MM.1S (cell line): Measurements from ENCODE around the gene EDEM1.

ENCODE experiments used
- DNase-seq: peaks from one replicate; pipeline ENCODE4 v3.0.0-alpha.2; 2015
- H2AFZ ChIP-seq: fragments of 300-600 bp; sonication (generic); 2 replicates; pipeline ENCODE4 v1.6.0; 2016; ENCODE audit warnings: antibody characterized with exemption, low read length
- H3F3A ChIP-seq: fragments of 300-600 bp; sonication (generic); 2 replicates; pipeline ENCODE4 v1.6.1; 2016; ENCODE audit warnings: mild to moderate bottlenecking, antibody characterized with exemption, low read length, moderate library complexity, mixed read lengths; ENCODE audit not compliant: insufficient read depth
- H3K27ac ChIP-seq: fragments of 300-600 bp; sonication (generic); 2 replicates; pipeline ENCODE4 v1.5.1; 2016; ENCODE audit warnings: mild to moderate bottlenecking, low read length
- H3K27me3 ChIP-seq: fragments of 300-600 bp; sonication (generic); replicated peaks from 2 replicates; pipeline ENCODE4 v1.6.0; 2016; ENCODE audit warnings: low read length; ENCODE audit not compliant: insufficient read depth
- H3K36me3 ChIP-seq: fragments of 300-600 bp; sonication (generic); replicated peaks from 2 replicates; pipeline ENCODE4 v1.6.1; 2016; ENCODE audit warnings: mild to moderate bottlenecking, low read length, mixed read lengths; ENCODE audit not compliant: insufficient read depth
- H3K4me1 ChIP-seq: fragments of 300-600 bp; sonication (generic); 2 replicates; pipeline ENCODE4 v1.6.1; 2016; ENCODE audit warnings: low read length, mixed read lengths
- H3K4me2 ChIP-seq: fragments of 300-600 bp; sonication (generic); 2 replicates; pipeline ENCODE4 v1.6.0; 2016; ENCODE audit warnings: low read depth, low read length
- H3K4me3 ChIP-seq: fragments of 300-600 bp; sonication (generic); 2 replicates; pipeline ENCODE4 v1.5.1; 2016; ENCODE audit warnings: low read length, mixed read lengths
- H3K79me2 ChIP-seq: fragments of 300-600 bp; sonication (generic); 2 replicates; pipeline ENCODE4 v1.6.1; 2016; ENCODE audit warnings: mixed run types, low read length, mixed read lengths
- H3K9ac ChIP-seq: fragments of 300-600 bp; sonication (generic); 2 replicates; pipeline ENCODE4 v1.6.1; 2016; ENCODE audit warnings: low read length, mixed read lengths
- H3K9me2 ChIP-seq: fragments of 300-600 bp; sonication (generic); replicated peaks from 2 replicates; pipeline ENCODE4 v1.6.1; 2016; ENCODE audit warnings: mild to moderate bottlenecking, low read length, mixed read lengths; ENCODE audit not compliant: insufficient read depth
- H3K9me3 ChIP-seq: fragments of 300-600 bp; sonication (generic); replicated peaks from 2 replicates; pipeline ENCODE4 v1.6.1; 2016; ENCODE audit warnings: mild to moderate bottlenecking, low read length, mixed read lengths; ENCODE audit not compliant: insufficient read depth
- H4K20me1 ChIP-seq: fragments of 300-600 bp; sonication (generic); 2 replicates; pipeline ENCODE4 v1.6.1; 2016; ENCODE audit warnings: mild to moderate bottlenecking, low read length, moderate library complexity, mixed read lengths; ENCODE audit not compliant: insufficient read depth
- CTCF ChIP-seq: fragments of 300-600 bp; sonication (generic); IDR thresholded peaks from 2 replicates; pipeline ENCODE4 v1.5.1; 2016; ENCODE audit warnings: antibody characterized with exemption, low read length, mixed read lengths
- EZH2 ChIP-seq: fragments of 300-600 bp; sonication (generic); optimal IDR thresholded peaks from 2 replicates; pipeline ENCODE3; 2017; ENCODE audit warnings: low read depth, mild to moderate bottlenecking, antibody characterized with exemption, low read length, mixed read lengths
- EZH2phosphoT487 ChIP-seq: fragments of 300-600 bp; sonication (generic); IDR thresholded peaks from 2 replicates; pipeline ENCODE4 v1.6.1; 2018; ENCODE audit warnings: antibody characterized with exemption, low read length

The EDEM1 gene

DNA sequence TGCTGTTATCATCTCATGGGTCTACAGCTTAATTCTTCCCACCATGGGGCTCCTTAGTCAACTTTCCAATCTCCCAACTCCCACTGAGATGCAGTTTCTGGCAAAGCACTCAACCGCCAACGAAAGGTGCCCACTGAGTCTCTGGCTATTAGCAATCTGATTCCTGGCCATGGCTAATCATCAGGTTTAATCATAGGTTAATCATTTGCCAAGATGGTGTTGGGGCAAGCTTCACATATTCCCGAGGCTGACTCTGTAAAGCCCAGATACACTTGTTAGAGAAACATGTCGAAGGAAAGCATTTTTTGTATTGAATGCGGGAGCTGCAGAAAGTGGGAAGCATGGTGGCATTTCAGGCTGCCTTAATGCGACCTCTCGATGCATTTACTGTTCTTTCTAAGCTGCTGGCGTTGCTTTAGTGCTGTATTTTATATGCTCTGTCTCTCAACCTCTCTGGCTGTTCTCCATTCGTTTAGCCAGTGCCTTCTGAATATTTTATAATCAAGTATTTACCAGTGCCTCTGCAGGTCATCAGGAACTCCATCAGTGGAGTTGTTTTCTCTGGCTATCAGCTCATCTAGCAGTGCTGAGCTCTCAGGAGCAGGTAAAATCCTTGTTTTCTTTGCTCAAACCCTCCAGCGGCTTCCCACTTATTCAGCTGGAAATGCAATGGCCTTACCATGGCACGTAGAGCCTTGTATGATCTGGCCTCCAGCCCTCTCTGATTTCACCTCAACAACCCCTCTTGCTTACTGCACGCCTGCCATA is 67.0 kb downstream of the EDEM1 start:
- Histone ChIP-seq H3K4me3 (no peak overlapping the region), H3F3A (no peaks in the 10 kb centered on the region), H3K27me3 (no peaks in the 10 kb centered on the region), H3K9me3 (no peaks in the 10 kb centered on the region), H3K36me3 (no peaks in the 10 kb centered on the region), H2AFZ (no peak overlapping the region), H3K4me2 (no peak overlapping the region), H4K20me1 (no peaks in the 10 kb centered on the region), H3K9ac (no peak overlapping the region), H3K79me2 (no peaks in the 10 kb centered on the region), H3K27ac (no peak overlapping the region), H3K4me1 (no peaks in the 10 kb centered on the region), H3K9me2 (no peaks in the 10 kb centered on the region)
- TF ChIP-seq EZH2phosphoT487 (no peak), CTCF (no peak), EZH2 (no peak)
- DNase-seq = no peak

DNA sequence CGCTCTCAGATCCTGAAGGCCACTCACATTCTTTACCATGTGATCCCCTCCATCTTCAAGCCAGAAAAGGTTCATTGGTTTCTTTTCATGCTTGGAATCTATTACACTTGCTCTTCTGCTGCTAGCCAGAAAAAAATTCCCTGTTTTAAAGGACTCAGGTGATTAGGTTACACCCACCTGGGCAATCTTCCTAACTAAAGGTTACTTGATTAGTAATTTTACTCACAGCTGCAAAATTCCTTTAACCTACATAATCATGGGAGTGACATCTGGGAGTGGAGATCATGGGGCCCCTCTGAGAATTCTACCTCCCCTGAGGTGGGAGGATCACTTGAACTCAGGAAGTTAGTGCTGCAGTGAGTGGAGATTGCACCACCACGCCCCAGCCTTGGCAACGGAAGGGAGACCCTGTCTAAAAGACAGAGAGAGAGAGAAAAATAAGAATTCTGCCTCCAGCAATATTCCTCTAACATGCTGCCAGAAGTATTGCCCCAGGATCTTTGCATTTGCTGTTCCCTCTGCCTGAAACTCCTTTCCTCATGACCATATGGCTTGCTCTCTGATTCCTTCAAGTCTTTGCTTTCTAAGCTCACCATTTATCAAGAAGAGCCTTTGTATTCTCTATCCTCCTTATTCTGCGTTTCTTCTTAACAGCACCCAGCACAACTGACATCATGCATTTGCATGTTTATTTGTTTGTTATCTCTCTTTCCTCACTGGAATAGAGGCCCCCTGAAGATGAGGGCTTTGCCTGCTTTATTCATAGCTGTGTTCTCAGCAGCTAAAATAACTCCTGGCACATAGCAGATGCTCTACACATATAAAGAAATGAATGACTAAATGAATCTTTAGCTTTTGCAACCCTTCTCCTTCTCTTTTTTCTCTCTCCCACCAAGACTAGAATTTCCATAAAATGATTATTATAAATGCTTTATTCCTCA is 68.2 kb downstream of the EDEM1 start:
- Histone ChIP-seq H3K27me3 (no peaks in the 10 kb centered on the region), H3F3A (no peaks in the 10 kb centered on the region), H3K36me3 (no peaks in the 10 kb centered on the region), H2AFZ (no peak overlapping the region), H3K79me2 (no peaks in the 10 kb centered on the region), H3K4me3 (no peak overlapping the region), H3K4me1 (no peaks in the 10 kb centered on the region), H3K9me2 (no peaks in the 10 kb centered on the region), H3K4me2 (no peak overlapping the region), H3K9me3 (no peaks in the 10 kb centered on the region), H3K9ac (no peak overlapping the region), H4K20me1 (no peaks in the 10 kb centered on the region), H3K27ac (no peak overlapping the region)
- DNase-seq = no peak
- TF ChIP-seq CTCF (no peak), EZH2phosphoT487 (no peak), EZH2 (no peak)

GRCh38 chr3:5258526-5258925 is 71.0 kb downstream of the EDEM1 start:
- Histone ChIP-seq H3K36me3 (no peaks in the 10 kb centered on the region), H3K9me3 (no peaks in the 10 kb centered on the region), H3K27ac (no peak overlapping the region), H3K4me2 (no peak overlapping the region), H2AFZ (no peak overlapping the region), H3K79me2 (no peaks in the 10 kb centered on the region), H3K4me3 (no peak overlapping the region), H3K4me1 (no peaks in the 10 kb centered on the region; the same call in 1 of the 2 replicates), H3F3A (no peaks in the 10 kb centered on the region), H3K9me2 (no peaks in the 10 kb centered on the region), H4K20me1 (no peaks in the 10 kb centered on the region), H3K9ac (no peak overlapping the region), H3K27me3 (no peaks in the 10 kb centered on the region)
- TF ChIP-seq EZH2 (no peak), CTCF (no peak), EZH2phosphoT487 (no peak)
- no peak for DNase-seq
